COLO668 (cell line): ENCODE results near the gene OR2J3.
A peak's percentile ranks its signal among the peaks of the same experiment; 100 is the strongest.
"Not testable (repeated sequence)": the region's sequence is repeated elsewhere in the genome, so short reads cannot be mapped to it uniquely, and the experiment has no call there.

Experiments
- DNase-seq: peaks from one replicate; lab custom pipeline; 2025; ENCODE audit not compliant: unreplicated experiment; lab: John Stamatoyannopoulos, UW

OR2J3 gene

GRCh38 chr6:29107758-29108157 is at the start of gene OR2J3:
TSS of gene OR2J3 (plus strand) at chr6:29108058. CDS start at chr6:29111891, 3,833 bp downstream.
- DNase-seq, result no peak

DNA sequence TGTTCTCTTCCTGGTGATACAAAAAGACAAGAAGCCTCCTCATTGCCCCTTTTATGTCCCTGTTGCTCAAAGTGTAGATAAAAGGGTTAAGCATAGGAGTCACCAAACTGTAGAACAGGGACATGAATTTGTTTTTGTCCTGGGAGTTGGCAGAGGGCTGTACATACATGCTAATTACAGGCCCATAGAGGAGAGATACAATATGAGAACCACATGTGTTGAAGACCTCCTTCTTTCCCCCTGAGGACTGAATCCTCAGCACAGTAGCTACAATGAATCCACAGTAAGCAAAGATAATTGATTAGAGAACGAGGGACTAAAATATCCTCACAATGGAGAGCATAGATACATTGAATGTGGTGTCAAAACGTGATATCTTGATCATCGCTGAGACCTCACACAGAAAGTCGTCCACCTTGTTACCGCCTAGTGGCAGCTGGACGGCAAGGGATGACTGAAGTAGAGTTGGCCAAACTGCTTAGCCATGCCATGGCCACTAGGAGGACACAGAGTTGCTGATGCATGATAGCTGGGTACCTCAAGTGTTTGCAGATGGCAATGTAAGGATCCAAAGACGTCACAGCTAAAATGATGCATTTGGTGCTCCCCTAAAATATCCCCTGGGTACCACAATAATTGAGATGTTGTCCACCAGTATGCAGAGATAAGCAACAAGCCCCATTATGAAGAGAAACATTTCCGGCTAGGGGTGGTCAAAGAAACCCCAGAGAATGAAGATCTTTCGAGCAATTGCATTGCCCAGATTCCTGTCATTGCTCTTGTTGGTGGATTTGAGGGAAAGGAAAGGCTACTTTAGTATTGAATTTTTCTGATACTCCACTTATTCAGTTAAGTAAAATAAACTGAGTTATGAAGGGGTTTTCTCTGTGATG is 35.8 kb upstream of the OR2J3 start:
- DNase-seq, result peak; percentile 2

DNA sequence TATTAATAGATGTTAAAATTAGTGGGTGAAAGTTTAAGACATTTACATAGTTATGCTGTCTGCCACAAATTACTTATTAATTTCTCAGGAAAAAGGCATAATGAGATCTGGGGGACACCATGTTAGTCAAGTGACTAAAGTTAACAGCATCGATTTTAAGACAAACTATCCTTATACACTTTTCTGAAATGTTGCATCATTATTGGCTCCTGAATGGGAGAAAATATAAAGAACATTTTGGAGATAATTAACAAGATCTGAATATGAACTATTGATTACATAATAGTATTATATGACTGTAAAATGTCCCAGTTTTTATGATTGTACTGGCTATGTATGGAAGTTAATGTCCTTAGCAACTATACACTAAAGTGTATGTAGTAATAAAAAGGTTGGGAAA is 28.7 kb upstream of the OR2J3 start:
- DNase-seq, result no peak

DNA sequence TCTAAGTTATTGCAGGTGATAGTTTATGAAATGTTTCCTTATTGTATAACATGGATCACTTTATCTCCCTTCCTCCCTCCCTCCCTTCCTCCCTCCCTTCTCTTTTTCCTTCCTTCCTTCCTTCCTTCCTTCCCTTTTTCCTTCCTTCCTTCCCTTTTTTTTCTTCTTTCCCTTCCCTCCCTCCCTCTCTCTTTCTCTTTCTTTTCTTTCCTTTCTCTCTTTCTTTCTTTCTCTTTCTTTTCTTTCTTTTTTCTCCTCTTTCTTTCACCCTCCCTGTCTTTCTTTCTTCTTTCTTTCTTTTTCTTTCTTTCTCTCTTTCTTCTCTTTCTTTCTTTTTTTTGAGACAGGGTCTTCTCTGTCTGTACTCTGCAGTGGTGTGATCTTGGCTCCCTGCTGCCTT is 26.5 kb upstream of the OR2J3 start:
- no peak for DNase-seq

DNA sequence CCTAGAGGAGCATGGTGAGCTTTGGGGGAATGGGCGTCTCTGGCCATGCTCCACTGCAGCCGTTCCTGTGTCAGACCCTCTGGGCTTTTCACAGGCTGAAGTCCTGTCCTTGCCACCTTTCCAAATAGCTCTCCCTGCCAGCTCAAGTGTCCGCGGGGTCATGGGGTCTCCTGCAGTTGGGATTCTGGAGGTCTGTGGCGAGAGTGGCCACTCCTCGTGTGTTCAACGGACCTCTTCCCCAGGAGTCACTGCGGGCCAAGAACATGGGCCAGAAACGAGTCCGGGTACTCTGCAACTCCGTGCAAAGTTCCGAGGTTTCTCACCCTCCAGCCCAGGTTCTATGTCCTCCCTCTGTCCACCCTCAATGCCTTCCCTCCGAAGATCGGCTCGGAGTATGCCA is 25.4 kb upstream of the OR2J3 start:
- DNase-seq, result no peak

- DNase-seq, result no peak
Observed at GRCh38 chr6:29087213-29087612, 20.6 kb upstream of the OR2J3 start, which contains the start of gene OR2B3. TSS of gene OR2B3 (minus strand) at chr6:29087313. CDS start at chr6:29087248, 65 bp downstream.

DNA sequence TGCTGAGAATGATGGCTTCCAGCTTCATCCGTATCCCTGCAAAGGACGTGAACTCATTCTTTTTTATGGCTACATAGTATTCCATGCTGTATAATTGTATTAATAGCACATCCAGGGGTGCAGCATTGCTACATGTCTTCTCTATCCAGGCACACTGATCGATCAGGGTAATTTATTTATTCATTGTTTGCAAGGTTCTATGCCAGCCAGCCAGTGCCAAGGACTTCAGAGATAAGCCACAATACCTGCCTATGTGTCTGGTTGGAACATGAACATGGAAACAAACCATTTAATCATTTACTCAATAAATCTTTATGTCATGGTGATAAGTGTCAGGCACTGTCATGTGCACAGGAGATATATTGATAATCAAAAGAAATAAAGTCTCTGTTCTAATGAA is 14.9 kb upstream of the OR2J3 start:
- no peak for DNase-seq

- no peak for DNase-seq
Observed at GRCh38 chr6:29097803-29098202, 10.1 kb upstream of the OR2J3 start.

DNA sequence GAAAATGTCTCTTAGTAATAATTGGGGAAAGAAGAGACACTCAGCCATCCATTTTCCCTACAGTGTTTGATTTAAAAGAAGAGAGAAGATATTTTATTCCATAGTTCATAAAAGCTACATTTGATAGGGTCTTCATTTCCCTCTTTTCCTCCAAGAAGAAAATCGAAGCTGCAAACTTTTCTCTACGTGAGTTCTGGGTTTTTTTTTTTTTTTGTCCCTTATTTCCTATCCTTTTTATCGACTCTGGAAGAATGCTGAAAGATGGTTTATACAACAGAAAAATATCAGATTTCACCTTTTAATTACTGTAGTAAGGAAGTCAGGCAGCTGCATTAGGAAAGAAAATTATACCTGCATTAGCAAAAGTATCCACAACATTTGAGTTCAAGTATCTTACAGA is 8.7 kb upstream of the OR2J3 start, which contains the start of gene OR2J1:
Gene OR2J1 (plus strand): TSS at position 301 of the 400 bp plus-strand sequence. CDS start 1,453 bp downstream, outside the sequence.
- DNase-seq, result no peak

DNA sequence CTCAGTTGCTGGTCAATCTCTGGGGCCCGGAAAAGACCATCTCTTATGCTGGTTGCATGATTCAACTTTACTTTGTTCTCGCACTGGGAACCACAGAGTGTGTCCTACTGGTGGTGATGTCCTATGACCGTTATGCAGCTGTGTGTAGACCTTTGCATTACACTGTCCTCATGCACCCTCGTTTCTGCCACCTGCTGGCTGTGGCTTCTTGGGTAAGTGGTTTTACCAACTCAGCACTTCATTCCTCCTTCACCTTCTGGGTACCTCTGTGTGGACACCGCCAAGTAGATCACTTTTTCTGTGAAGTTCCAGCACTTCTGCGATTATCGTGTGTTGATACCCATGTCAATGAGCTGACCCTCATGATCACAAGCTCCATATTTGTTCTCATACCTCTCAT is 4.3 kb downstream of the OR2J3 start:
- DNase-seq, result no peak

- DNase-seq, result not testable (repeated sequence)
Observed at GRCh38 chr6:29114964-29115363, 7.1 kb downstream of the OR2J3 start.

DNA sequence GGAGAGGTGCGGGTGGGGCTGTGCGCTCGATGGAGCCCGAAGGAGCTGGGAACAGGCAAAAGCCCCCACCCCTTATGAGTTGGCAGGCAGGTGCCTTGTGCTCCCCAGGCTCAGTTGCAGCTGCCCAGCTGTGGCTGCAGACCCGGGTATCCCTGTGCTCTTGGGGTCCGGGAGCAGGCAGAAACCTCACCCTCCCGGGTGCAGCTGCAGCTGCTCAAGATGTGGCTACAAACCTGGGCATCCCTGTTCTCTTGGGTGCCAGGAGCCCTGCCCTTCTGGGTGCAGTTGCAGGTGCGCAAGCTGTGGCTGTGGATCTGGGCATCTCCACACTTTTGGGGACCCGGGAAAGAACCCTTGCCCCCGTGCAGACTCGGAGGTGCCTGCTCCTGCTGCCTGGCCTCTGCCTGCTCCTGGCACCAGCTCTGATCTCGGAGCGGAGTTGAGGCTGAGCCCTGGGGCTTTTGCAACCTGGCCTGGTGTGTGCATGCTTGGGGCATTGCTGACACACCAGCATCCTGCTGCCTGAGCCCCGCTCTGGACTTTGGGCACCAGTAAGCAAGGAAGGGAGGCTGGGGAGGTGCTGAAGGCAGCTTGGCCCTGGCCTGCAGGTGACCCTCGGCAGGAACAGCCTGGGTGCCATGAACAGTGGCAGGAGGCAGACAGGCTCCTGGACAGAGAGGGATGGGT is 21.6 kb downstream of the OR2J3 start:
- DNase-seq, result no peak

DNA sequence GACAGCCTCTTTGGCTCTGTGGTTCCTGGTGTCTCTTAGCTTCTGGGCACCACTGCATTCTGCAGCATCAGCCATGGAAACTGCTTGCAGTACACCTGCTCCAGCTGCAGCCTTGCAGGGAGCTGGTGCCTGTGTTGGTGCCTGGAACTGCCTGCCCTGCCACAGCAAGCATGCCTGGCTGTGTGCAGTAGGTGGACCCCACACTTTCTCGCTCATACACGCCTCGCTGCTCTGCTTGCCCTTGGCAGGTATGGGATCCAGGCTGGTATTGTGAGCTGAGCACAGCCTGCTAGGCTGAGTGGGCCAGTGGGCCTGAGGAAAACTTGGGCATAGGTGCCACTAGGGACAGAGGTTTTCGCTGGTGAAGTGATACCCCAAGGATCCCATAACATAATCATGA is 22.8 kb downstream of the OR2J3 start:
- DNase-seq, result no peak

DNA sequence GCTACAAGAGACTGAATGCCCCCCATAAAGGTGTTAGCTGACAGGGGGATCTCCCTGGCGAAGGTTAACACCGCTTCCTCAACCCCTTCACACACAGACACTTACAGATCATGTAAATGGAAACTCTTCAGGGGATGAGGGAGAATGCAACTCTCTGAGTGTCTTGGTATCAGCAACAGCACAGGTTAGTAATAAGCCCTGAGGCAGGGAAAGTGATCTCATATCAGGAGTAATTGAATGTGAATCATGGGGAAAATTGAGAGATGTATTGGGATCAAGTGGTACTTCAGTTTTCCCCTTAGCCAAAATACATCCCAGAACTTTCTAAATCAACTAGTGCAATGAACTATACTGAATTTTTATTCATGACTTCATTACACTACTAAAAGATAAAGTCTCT is 23.8 kb downstream of the OR2J3 start:
- no peak for DNase-seq

- no peak for DNase-seq
Observed at GRCh38 chr6:29137724-29138123, 29.9 kb downstream of the OR2J3 start.

- no peak for DNase-seq
Observed at GRCh38 chr6:29141606-29142005, 33.7 kb downstream of the OR2J3 start.

DNA sequence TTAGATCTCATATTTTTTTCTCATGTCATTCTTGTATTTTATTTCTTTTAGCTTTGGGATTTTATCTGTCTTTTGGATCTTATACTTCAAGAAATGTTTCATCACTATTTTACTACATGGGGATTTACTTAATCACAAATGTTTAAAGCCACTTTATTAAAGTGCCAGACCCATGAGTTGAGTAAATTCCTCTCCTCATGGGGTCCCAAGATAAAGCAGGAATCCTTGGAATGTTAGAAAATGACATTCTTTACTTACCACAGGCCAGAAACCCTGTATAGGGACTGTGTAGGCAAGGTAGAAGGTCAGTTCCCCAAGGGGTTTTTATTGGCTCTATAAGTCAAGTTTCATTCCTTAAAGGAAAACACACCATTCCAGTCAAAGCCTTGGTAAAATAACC is 34.5 kb downstream of the OR2J3 start:
- no peak for DNase-seq

GRCh38 chr6:29146179-29146578 is 38.3 kb downstream of the OR2J3 start:
- no peak for DNase-seq

DNA sequence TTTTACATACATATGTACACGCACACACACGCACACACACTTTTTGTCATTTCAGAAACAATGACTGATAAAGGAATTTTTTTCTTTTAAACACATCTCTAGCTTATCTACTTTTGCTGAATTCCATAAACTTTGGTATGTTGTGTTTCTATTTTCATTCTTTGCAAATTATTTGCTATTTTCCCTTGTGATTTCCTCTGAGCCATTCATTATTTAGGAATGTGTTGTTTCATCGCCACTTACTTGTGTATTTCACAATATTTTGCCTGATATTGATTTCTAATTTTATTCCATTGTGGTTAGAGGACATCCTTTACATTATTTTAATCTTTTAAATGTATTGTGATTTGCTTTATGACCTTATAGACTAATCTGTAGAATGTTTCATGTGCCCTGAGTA is 39.2 kb downstream of the OR2J3 start:
- no peak for DNase-seq

GRCh38 chr6:29149444-29149843 is 41.6 kb downstream of the OR2J3 start:
- DNase-seq, result not testable (repeated sequence)

DNA sequence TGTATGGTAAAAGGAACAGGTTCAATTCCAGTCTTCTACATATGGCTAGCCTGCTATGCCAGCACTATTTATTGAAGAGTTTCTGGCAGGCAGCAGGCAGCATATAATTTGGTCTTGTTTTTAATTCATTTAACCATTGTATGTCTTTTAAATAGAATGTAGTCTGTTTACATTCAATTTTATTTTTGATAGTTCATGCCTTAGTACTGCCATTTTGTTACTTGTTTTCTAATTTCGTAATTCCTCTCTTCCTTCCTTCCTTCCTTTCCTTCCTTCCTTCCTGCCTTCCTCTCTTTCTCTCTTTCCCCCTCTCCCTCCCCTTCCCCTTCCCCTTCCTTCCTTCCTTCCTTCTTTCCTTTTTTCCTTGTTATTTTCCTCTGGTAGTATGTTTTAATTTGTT is 45.2 kb downstream of the OR2J3 start:
- no peak for DNase-seq

GRCh38 chr6:29155182-29155581 is 47.3 kb downstream of the OR2J3 start:
- DNase-seq, result not testable (repeated sequence)
